GM10847 (cell line): ENCODE measurements around the gene INIP.

Source experiments
- POLR2A ChIP-seq: IDR thresholded peaks from 2 replicates; pipeline ENCODE4 v1.6.1; 2011; ENCODE audit not compliant: insufficient read length; ENCODE audit errors: extremely low read depth

INIP gene

GRCh38 chr9:112655668-112656067 is 62.2 kb downstream of the INIP start:
- TF ChIP-seq POLR2A, result no peak

- TF ChIP-seq POLR2A, result no peak
Measured at GRCh38 chr9:112654282-112654681, 63.6 kb downstream of the INIP start.

GRCh38 chr9:112648624-112649023 is 69.3 kb downstream of the INIP start:
- no peak for TF ChIP-seq POLR2A

- TF ChIP-seq POLR2A, result no peak
Measured at GRCh38 chr9:112647596-112647995, 70.3 kb downstream of the INIP start.

- no peak for TF ChIP-seq POLR2A
Measured at GRCh38 chr9:112642126-112642525, 75.8 kb downstream of the INIP start.

GRCh38 chr9:112640311-112640710 is 77.6 kb downstream of the INIP start:
- no peak for TF ChIP-seq POLR2A
